ENCODE data around the gene SRP68. TPM values are rescaled to one million over a fixed set of nuclear protein-coding genes. Genes with fewer than 3 reads are reported as not detected.

The SRP68 gene
- total RNA-seq, 2 experiments from 2014 or later = 142 to 148 TPM

GRCh38 chr17:76088868-76089576, 16.7 kb upstream of the SRP68 start:
- Mint-ChIP-seq H3K4me1 (ENCODE audit: low read depth) (no peaks in the 10 kb centered on the region), H3K27ac (no peak overlapping the region), H3K36me3 (peaks cover 20% of the 10 kb centered on the region), H3K9me3 (no peaks in the 10 kb centered on the region), H3K4me3 (no peak overlapping the region), H3K27me3 (no peaks in the 10 kb centered on the region)
- CTCF ChIA-PET = interaction anchor here (1.0 to 2.0 kb wide), 2 partner anchors 19 to 191 kb away, joined by 3 to 5 read pairs; no protein-coding TSS in a partner anchor
- intact Hi-C loops (cut with micrococcal nuclease) = no loop called here
- no peak for DNase-seq
- POLR2A ChIA-PET = no interaction called here

GRCh38 chr17:76088041-76088867, 15.9 kb upstream of the SRP68 start:
- intact Hi-C loops (cut with micrococcal nuclease) = no loop called here
- no peak for DNase-seq
- Mint-ChIP-seq H3K27me3 (no peaks in the 10 kb centered on the region), H3K36me3 (peaks cover 20% of the 10 kb centered on the region), H3K4me1 (ENCODE audit: low read depth) (no peaks in the 10 kb centered on the region), H3K27ac (no peak overlapping the region), H3K4me3 (no peak overlapping the region), H3K9me3 (no peaks in the 10 kb centered on the region)
- ChIA-PET CTCF (interaction anchor here (1.0 to 2.0 kb wide), 3 partner anchors 20 to 191 kb away, joined by 3 to 5 read pairs (median 3); no protein-coding TSS in a partner anchor), POLR2A (interaction anchor here (0.8 kb wide), 1 partner anchor 14 kb away, joined by 3 read pairs; no protein-coding TSS in a partner anchor)

- no peaks in the 10 kb centered on the region for H3K4me1 Mint-ChIP-seq (ENCODE audit: low read depth)
- no peak for DNase-seq
- ChIA-PET POLR2A (interaction anchor here (0.8 kb wide), 1 partner anchor 15 kb away, joined by 3 read pairs; no protein-coding TSS in a partner anchor), CTCF (interaction anchor here (1.3 kb wide), 1 partner anchor 73 kb away, joined by 3 read pairs; no protein-coding TSS in a partner anchor)
- H3K27ac Mint-ChIP-seq = no peak overlapping the region
- H3K4me3 Mint-ChIP-seq = no peak overlapping the region
- intact Hi-C loops (cut with micrococcal nuclease) = no loop called here
- peaks cover 20% of the 10 kb centered on the region for H3K36me3 Mint-ChIP-seq
- no peaks in the 10 kb centered on the region for H3K9me3 Mint-ChIP-seq
- H3K27me3 Mint-ChIP-seq = no peaks in the 10 kb centered on the region
Measured at GRCh38 chr17:76087531-76087930, 15.2 kb upstream of the SRP68 start.

GRCh38 chr17:76086384-76086783, 14.1 kb upstream of the SRP68 start:
- H3K4me1 Mint-ChIP-seq (ENCODE audit: low read depth) = no peaks in the 10 kb centered on the region
- H3K4me3 Mint-ChIP-seq = no peak overlapping the region
- H3K9me3 Mint-ChIP-seq = no peaks in the 10 kb centered on the region
- DNase-seq = no peak
- H3K27ac Mint-ChIP-seq = no peak overlapping the region
- CTCF ChIA-PET = interaction anchor here (0.9 to 2.0 kb wide), 2 partner anchors 13 to 72 kb away, joined by 3 to 6 read pairs; no protein-coding TSS in a partner anchor
- H3K27me3 Mint-ChIP-seq = no peaks in the 10 kb centered on the region
- H3K36me3 Mint-ChIP-seq = peaks cover 17% of the 10 kb centered on the region
- intact Hi-C loops (cut with micrococcal nuclease) = no loop called here
- POLR2A ChIA-PET = no interaction called here

GRCh38 chr17:76085731-76086366, 13.5 kb upstream of the SRP68 start:
- H3K9me3 Mint-ChIP-seq = no peaks in the 10 kb centered on the region

GRCh38 chr17:76085066-76085730, 12.9 kb upstream of the SRP68 start:
- POLR2A ChIA-PET = no interaction called here
- Mint-ChIP-seq H3K27me3 (no peaks in the 10 kb centered on the region), H3K9me3 (no peaks in the 10 kb centered on the region), H3K36me3 (peaks cover 15% of the 10 kb centered on the region), H3K4me3 (no peak overlapping the region), H3K27ac (no peak overlapping the region), H3K4me1 (ENCODE audit: low read depth) (no peaks in the 10 kb centered on the region)
- intact Hi-C loops (cut with micrococcal nuclease) = no loop called here
- no peak for DNase-seq
- CTCF ChIA-PET = interaction anchor here (0.9 to 2.0 kb wide), 2 partner anchors 12 to 71 kb away, joined by 3 to 6 read pairs; no protein-coding TSS in a partner anchor

More at GRCh38 chr17:76085731-76086366, 13.5 kb upstream of the SRP68 start:
- intact Hi-C loops (cut with micrococcal nuclease) = no loop called here
- Mint-ChIP-seq H3K27me3 (no peaks in the 10 kb centered on the region), H3K4me1 (ENCODE audit: low read depth) (no peaks in the 10 kb centered on the region), H3K27ac (no peak overlapping the region), H3K4me3 (no peak overlapping the region), H3K36me3 (peaks cover 15% of the 10 kb centered on the region)
- CTCF ChIA-PET = interaction anchor here (0.9 to 2.0 kb wide), 2 partner anchors 12 to 71 kb away, joined by 3 to 6 read pairs; no protein-coding TSS in a partner anchor
- POLR2A ChIA-PET = no interaction called here
- DNase-seq = no peak

- peaks cover 12% of the 10 kb centered on the region for H3K4me1 Mint-ChIP-seq (ENCODE audit: low read depth)
- peaks cover 6% of the 10 kb centered on the region for H3K36me3 Mint-ChIP-seq
- intact Hi-C loops (cut with micrococcal nuclease) = no loop called here
- CTCF ChIA-PET = no interaction called here
- H3K4me3 Mint-ChIP-seq = no peak overlapping the region
- H3K27ac Mint-ChIP-seq = no peak overlapping the region
- POLR2A ChIA-PET = interaction anchor here (0.6 kb wide), 1 partner anchor 223 kb away, joined by 3 read pairs; no protein-coding TSS in a partner anchor
- peaks cover 3% of the 10 kb centered on the region for H3K27me3 Mint-ChIP-seq
- H3K9me3 Mint-ChIP-seq = no peaks in the 10 kb centered on the region
- DNase-seq = no peak
Measured at GRCh38 chr17:76083536-76084182, 11.3 kb upstream of the SRP68 start.

- POLR2A ChIA-PET = interaction anchor here (0.6 kb wide), 1 partner anchor 224 kb away, joined by 3 read pairs; no protein-coding TSS in a partner anchor
- no peak overlapping the region for H3K4me3 Mint-ChIP-seq
- H3K9me3 Mint-ChIP-seq = no peaks in the 10 kb centered on the region
- H3K27ac Mint-ChIP-seq = no peak overlapping the region
- DNase-seq = no peak
- CTCF ChIA-PET = interaction anchor here (1.2 kb wide), 1 partner anchor 68 kb away, joined by 3 read pairs; no protein-coding TSS in a partner anchor
- intact Hi-C loops (cut with micrococcal nuclease) = no loop called here
- H3K27me3 Mint-ChIP-seq = peaks cover 9% of the 10 kb centered on the region
- peaks cover 4% of the 10 kb centered on the region for H3K36me3 Mint-ChIP-seq
- H3K4me1 Mint-ChIP-seq (ENCODE audit: low read depth) = peaks cover 16% of the 10 kb centered on the region
Measured at GRCh38 chr17:76082326-76083251, 10.3 kb upstream of the SRP68 start.

GRCh38 chr17:76081295-76082210, 9.2 kb upstream of the SRP68 start:
- Mint-ChIP-seq H3K36me3 (peaks cover 4% of the 10 kb centered on the region), H3K4me3 (no peak overlapping the region), H3K9me3 (no peaks in the 10 kb centered on the region), H3K27ac (no peak overlapping the region), H3K27me3 (peaks cover 18% of the 10 kb centered on the region), H3K4me1 (ENCODE audit: low read depth) (peaks cover 20% of the 10 kb centered on the region)
- ChIA-PET POLR2A (no interaction called here), CTCF (interaction anchor here (0.7 to 1.2 kb wide), 3 partner anchors 11 to 198 kb away, joined by 3 to 4 read pairs (median 3); no protein-coding TSS in a partner anchor)
- intact Hi-C loops (cut with micrococcal nuclease) = no loop called here
- no peak for DNase-seq

All from activated CD4-positive, alpha-beta memory T cell treated with anti-CD3 and anti-CD28 coated beads for 36 hours (primary cell).